SK-N-MC (cell line): ENCODE results near the gene PLCD1.

Source experiments
- EZH2 ChIP-seq: fragments of 200-600 bp; sonication (generic); IDR thresholded peaks from one replicate; pipeline ENCODE4 v1.6.1; 2017; ENCODE audit warnings: antibody characterized with exemption
- FOXP2 ChIP-seq: optimal IDR thresholded peaks from 2 replicates; pipeline ENCODE3; 2011; ENCODE audit warnings: mild to moderate bottlenecking, moderate library complexity; ENCODE audit not compliant: insufficient read depth; ENCODE audit errors: extremely low read length, control extremely low read depth
- POLR2AphosphoS5 ChIP-seq: IDR thresholded peaks from 2 replicates; pipeline ENCODE4 v1.6.1; 2012; ENCODE audit warnings: mild to moderate bottlenecking, low read depth, low read length, borderline replicate concordance

DNA sequence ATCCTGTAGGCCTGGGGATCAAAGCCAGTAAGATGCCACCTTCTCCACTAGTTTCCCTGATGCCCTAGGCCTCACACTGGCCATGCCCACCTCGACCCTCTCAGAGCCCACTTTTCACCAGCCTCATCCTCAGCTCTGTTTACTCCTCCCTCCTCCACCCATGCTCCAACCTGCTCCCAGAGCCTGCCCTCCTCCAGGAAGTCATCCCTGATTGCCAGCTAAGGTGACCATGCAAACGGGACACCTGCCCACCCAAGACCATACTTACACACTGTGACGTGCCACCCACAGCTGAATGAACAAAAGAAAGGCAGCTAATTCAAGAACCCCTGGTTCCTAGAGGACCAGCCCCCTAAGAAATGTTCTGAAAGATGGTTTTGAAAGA is 9.1 kb downstream of the PLCD1 start:
- TF ChIP-seq POLR2AphosphoS5: no peak
- no peak for TF ChIP-seq EZH2
- no peak for TF ChIP-seq FOXP2
